HG03095 (cell line): ENCODE data around the gene DCP2.

Experiments
- ATAC-seq: cut with Tn5 transposase; IDR thresholded peaks from one replicate; pipeline ENCODE4 v1.9.1; 2021; ENCODE audit warnings: moderate library complexity; ENCODE audit not compliant: unreplicated experiment

The DCP2 gene

DNA sequence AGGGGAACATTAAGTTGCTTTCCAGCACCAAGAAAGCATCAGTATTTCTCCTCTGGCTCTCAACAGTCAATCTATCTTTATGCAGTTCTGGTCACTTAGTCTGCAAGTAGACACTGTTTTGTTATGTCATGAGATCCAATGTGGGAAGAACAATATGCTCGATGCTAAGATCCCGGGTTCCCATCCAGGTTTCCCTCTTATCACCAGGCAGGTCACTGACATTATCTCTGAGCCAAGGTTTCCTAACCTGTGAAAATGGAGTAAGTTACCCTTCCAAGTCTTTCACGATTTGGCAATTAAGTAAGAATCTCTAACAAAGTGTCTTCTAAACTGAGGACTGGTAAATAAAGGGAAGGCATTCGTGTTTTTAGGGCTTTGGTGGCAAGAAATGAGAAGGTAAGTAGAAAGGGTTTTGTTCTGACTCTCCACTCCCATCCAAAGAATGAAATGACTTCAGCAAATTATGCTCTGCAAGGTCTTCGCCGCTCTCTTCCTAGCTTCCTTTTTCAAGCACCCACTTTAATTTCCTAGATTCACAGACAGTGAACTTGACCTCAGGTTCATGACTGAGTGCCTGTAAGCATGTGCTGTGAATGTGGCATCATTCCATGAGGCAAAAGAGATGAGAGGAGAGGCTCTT lies 86.4 kb downstream of the DCP2 start:
- no peak for ATAC-seq

DNA sequence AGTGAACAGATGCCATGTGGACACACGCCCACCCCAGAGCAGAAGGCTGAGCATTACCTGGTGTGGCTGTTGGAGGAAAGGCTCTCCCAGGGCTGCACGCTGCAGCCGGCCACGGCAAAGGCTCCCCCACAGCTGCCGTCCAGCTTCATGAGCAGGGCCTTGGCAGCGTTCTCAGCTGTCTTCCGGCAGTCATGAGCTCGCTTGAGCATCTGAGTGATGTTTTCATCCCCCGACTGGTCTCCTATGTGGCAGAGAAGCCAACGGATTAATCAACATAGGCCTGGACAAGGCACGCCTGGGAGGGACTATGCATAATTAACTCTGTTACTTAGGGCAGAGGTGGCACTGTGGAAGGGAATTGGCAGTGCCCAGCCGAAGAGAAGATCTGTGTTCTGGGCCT lies 87.3 kb downstream of the DCP2 start:
- no peak for ATAC-seq

DNA sequence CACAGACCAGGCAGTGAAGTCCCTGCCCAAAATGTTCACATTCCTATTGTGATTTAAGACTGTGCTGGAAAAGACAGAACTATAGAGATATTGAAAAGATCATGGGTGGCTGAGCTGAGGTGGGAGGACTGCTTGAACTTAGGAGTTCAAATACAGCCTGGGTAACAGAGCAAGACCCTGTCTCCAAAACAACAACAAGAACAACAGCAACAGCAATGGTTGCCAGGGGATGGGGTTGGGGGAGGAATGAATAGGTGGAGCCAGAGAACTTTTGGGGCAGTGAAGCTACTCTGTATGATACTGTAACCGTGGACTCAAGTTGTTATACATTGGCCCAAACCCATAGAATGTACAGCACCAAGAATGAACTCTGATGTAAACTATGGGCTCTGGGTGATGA lies 88.2 kb downstream of the DCP2 start:
- no peak for ATAC-seq

DNA sequence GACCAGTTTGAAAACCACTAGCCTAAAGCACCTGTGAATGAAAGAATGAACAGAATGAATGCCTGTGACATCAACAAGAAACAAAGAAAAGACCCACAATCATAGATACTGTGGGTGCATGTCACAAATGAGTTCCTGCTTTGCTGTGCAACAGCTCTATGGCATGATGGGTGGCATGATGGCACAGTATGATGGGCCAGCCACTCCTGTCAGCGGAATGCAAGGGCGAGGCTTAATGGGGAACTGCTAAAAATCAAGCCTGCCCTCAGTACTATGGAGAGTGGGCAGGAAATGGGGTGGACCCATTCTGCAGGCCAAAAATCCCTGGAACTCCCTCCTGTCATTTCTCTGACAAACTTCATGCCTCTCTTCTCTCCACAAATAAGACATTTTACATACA lies 89.0 kb downstream of the DCP2 start:
- no peak for ATAC-seq

DNA sequence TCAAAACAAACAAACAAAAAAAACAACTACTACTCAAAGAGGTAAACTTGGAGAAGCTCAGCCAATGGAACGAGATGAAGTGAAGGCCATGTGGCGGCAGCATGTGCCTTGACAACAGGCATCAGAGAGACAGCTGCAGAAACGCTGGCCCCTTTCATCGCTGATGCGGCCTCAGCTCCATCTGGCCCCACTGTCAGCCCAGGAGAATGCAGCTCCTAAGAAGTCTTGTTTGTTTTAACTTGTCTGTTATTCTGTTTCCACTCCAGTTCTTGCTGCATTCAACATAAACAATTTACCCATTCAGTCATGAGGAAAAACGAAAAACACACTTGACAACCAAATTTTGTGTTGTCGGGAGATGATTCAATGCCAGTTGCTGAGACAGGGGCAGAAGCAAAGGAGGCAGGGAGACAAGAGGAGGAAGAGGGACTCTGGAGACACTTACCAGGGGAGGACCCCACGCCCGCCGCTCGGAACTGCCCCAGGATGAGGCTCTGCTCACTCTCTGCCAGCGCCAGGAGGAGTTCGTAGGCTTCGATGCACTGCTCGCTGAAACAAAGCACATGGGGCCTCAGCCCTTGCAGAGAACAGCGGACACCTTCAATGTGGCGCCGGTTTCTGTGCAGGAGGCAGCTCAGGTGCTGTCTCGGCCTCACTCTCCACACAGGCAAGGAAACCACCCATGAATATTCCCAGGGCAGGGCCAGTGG lies 91.2 kb downstream of the DCP2 start:
- ATAC-seq, result no peak

DNA sequence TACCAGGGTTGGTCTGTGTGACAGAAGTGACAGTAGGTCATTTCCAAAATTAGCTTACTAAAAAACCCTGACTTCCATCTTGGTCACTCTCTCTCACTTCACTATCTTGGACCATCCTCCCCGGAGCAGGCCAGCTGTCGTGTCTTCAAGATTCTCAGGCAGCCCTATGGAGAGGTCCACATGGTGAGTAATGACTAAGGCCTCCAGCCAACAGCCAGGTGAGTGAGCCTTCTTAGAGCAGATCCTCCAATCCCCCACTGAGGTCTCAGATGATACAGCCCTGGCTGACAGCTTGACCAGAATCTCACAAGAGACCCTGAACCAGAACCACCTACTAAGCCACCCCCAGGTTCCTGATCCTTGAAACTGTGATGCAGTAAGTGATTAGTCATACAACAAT lies 92.0 kb downstream of the DCP2 start:
- ATAC-seq, result no peak
